ENCODE measurements around the gene TLK2. TPM values are rescaled to one million over a fixed set of nuclear protein-coding genes. Genes with fewer than 3 reads are reported as not detected.

The TLK2 gene
- polyA plus RNA-seq, 2 of the 4 experiments (the other 2 are of a cell fraction): 30.4 to 68.7 TPM

DNA sequence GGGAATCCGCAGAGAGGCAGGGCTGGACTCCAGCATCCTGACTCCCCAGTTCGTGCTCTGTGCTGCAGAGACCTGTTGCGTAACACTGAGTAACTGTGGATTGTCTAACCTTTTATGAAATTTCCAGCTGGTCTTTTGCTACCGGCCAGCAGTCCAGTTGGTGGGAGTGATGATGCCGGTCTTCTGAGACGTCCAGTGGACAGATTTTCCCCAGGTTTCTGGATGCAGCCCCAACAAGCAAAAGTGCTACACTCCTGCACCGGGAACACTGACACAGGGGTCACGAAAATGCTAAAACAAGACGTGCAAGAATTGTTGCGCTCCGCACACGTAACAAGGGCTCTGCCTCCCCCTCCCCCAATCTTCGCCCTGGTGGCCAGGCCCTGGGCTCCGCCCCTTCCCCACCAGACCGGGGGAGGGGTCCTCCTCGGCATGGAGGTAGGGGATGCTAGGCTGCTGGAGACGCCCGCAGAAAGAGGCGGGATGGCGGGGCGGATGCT is 148.1 kb downstream of the TLK2 start:
- ChIA-PET POLR2A (interaction anchor here (0.5 kb wide), 1 partner anchor 62 kb away, joined by 5 read pairs; no protein-coding TSS in a partner anchor), CTCF (no interaction called here)
- H3K4me3 ChIP-seq: peak overlapping the region; percentile 96
- WGBS (ENCODE audit: missing lambda C conversion rate): 4% methylated on average over 16 of the region's 21 CpGs
- DNase-seq (ENCODE audit: low read depth in 1 of 2, low spot score in 1 of 2) (peak; percentile 81 to 82), FAIRE-seq (no peak), ATAC-seq (peak; percentile 53 to 69)
- H3K4me2 ChIP-seq: peak overlapping the region; percentile 95
- H3K27ac ChIP-seq: peak overlapping the region; percentile 95 to 97
- H3K4me1 ChIP-seq: peaks cover 33% of the 10 kb centered on the region
- H3K9me3 ChIP-seq: no peaks in the 10 kb centered on the region
- TF ChIP-seq ZFP36 (IDR thresholded peaks at IDR 0.05; ENCODE audit: borderline replicate concordance, partially characterized antibody) (no peak), ZC3H11A (IDR thresholded peaks at IDR 0.05) (no peak), JUN (IDR thresholded peaks at IDR 0.05) (peak in 1 of 2 experiments; percentile 10; a peak in 1 of 5 replicates), TFCP2L1 (CRISPR knock-in tag; IDR thresholded peaks at IDR 0.05) (no peak), RFX5 (IDR thresholded peaks at IDR 0.05) (peak; percentile 42; the same call in 1 of the 2 replicates), HOXB13 (CRISPR knock-in tag; IDR thresholded peaks at IDR 0.05; ENCODE audit: low read depth) (no peak), NPAS2 (CRISPR knock-in tag; IDR thresholded peaks at IDR 0.05; ENCODE audit: borderline replicate concordance) (no peak), CHD2 (IDR thresholded peaks at IDR 0.05; ENCODE audit: low read length, partially characterized antibody) (peak; percentile 46), MAZ (IDR thresholded peaks at IDR 0.05; ENCODE audit: borderline replicate concordance, low read depth, low read length) (no peak), POLR2AphosphoS2 (conservative IDR thresholded peaks at IDR 0.05; ENCODE audit: low read length) (no peak), BHLHE40 (IDR thresholded peaks at IDR 0.05; ENCODE audit: low read depth, low read length) (no peak), HEYL (CRISPR knock-in tag; IDR thresholded peaks at IDR 0.05) (no peak), TP53 (CRISPR knock-in tag; IDR thresholded peaks at IDR 0.05) (no peak), RNF2 (IDR thresholded peaks at IDR 0.05; ENCODE audit: borderline replicate concordance, low read depth) (no peak), HOXB5 (CRISPR knock-in tag; IDR thresholded peaks at IDR 0.05) (no peak), RAD21 (conservative IDR thresholded peaks at IDR 0.05 in 1 of 2, IDR thresholded peaks at IDR 0.05 in 1 of 2) (peak in 1 of 2 experiments; percentile 7; a peak in 1 of 5 replicates), EHF (CRISPR knock-in tag; IDR thresholded peaks at IDR 0.05) (no peak), GATA3 (IDR thresholded peaks at IDR 0.05; ENCODE audit: borderline replicate concordance) (0 out of 2 replicates have a peak, but pooled peaks have one; percentile 7), FOSL2 (IDR thresholded peaks at IDR 0.05) (no peak), FOSL2 (CRISPR knock-in tag; IDR thresholded peaks at IDR 0.05) (no peak; the same call in 1 of the 2 replicates), FOSB (CRISPR knock-in tag; IDR thresholded peaks at IDR 0.05) (no peak), PHF8 (IDR thresholded peaks at IDR 0.05; ENCODE audit: borderline replicate concordance, low read depth) (peak; percentile 53; the same call in 1 of the 2 replicates), KDM1A (IDR thresholded peaks at IDR 0.05; ENCODE audit: low read depth) (no peak), CBX2 (IDR thresholded peaks at IDR 0.05; ENCODE audit: borderline replicate concordance, low read depth) (no peak)
- TF ChIP-seq, protein P1, sequence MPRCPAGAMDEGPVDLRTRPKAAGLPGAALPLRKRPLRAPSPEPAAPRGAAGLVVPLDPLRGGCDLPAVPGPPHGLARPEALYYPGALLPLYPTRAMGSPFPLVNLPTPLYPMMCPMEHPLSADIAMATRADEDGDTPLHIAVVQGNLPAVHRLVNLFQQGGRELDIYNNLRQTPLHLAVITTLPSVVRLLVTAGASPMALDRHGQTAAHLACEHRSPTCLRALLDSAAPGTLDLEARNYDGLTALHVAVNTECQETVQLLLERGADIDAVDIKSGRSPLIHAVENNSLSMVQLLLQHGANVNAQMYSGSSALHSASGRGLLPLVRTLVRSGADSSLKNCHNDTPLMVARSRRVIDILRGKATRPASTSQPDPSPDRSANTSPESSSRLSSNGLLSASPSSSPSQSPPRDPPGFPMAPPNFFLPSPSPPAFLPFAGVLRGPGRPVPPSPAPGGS (IDR thresholded peaks at IDR 0.05): no peak
- TF ChIP-seq, protein P2, sequence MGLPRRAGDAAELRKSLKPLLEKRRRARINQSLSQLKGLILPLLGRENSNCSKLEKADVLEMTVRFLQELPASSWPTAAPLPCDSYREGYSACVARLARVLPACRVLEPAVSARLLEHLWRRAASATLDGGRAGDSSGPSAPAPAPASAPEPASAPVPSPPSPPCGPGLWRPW (IDR thresholded peaks at IDR 0.05): no peak
- TF ChIP-seq, protein P3, sequence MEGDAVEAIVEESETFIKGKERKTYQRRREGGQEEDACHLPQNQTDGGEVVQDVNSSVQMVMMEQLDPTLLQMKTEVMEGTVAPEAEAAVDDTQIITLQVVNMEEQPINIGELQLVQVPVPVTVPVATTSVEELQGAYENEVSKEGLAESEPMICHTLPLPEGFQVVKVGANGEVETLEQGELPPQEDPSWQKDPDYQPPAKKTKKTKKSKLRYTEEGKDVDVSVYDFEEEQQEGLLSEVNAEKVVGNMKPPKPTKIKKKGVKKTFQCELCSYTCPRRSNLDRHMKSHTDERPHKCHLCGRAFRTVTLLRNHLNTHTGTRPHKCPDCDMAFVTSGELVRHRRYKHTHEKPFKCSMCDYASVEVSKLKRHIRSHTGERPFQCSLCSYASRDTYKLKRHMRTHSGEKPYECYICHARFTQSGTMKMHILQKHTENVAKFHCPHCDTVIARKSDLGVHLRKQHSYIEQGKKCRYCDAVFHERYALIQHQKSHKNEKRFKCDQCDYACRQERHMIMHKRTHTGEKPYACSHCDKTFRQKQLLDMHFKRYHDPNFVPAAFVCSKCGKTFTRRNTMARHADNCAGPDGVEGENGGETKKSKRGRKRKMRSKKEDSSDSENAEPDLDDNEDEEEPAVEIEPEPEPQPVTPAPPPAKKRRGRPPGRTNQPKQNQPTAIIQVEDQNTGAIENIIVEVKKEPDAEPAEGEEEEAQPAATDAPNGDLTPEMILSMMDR (IDR thresholded peaks at IDR 0.05): no peak
- TF ChIP-seq, protein P4, sequence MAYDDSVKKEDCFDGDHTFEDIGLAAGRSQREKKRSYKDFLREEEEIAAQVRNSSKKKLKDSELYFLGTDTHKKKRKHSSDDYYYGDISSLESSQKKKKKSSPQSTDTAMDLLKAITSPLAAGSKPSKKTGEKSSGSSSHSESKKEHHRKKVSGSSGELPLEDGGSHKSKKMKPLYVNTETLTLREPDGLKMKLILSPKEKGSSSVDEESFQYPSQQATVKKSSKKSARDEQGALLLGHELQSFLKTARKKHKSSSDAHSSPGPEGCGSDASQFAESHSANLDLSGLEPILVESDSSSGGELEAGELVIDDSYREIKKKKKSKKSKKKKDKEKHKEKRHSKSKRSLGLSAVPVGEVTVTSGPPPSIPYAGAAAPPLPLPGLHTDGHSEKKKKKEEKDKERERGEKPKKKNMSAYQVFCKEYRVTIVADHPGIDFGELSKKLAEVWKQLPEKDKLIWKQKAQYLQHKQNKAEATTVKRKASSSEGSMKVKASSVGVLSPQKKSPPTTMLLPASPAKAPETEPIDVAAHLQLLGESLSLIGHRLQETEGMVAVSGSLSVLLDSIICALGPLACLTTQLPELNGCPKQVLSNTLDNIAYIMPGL (CRISPR knock-in tag; IDR thresholded peaks at IDR 0.05; ENCODE audit: borderline replicate concordance): no peak
- TF ChIP-seq, protein P5, sequence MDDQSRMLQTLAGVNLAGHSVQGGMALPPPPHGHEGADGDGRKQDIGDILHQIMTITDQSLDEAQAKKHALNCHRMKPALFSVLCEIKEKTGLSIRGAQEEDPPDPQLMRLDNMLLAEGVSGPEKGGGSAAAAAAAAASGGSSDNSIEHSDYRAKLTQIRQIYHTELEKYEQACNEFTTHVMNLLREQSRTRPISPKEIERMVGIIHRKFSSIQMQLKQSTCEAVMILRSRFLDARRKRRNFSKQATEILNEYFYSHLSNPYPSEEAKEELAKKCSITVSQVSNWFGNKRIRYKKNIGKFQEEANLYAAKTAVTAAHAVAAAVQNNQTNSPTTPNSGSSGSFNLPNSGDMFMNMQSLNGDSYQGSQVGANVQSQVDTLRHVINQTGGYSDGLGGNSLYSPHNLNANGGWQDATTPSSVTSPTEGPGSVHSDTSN (IDR thresholded peaks at IDR 0.05): no peak
- TF ChIP-seq, protein P6, sequence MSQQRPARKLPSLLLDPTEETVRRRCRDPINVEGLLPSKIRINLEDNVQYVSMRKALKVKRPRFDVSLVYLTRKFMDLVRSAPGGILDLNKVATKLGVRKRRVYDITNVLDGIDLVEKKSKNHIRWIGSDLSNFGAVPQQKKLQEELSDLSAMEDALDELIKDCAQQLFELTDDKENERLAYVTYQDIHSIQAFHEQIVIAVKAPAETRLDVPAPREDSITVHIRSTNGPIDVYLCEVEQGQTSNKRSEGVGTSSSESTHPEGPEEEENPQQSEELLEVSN (IDR thresholded peaks at IDR 0.05; ENCODE audit: borderline replicate concordance, low read depth): peak; percentile 42; the same call in 1 of the 2 replicates
- TF ChIP-seq, protein P7, sequence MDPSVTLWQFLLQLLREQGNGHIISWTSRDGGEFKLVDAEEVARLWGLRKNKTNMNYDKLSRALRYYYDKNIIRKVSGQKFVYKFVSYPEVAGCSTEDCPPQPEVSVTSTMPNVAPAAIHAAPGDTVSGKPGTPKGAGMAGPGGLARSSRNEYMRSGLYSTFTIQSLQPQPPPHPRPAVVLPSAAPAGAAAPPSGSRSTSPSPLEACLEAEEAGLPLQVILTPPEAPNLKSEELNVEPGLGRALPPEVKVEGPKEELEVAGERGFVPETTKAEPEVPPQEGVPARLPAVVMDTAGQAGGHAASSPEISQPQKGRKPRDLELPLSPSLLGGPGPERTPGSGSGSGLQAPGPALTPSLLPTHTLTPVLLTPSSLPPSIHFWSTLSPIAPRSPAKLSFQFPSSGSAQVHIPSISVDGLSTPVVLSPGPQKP (IDR thresholded peaks at IDR 0.05; ENCODE audit: low read depth, low read length): no peak
